Keratinocyte (primary cell): ENCODE measurements around the gene CTNNA2. TPM values are rescaled to one million over a fixed set of nuclear protein-coding genes. Genes with fewer than 3 reads are reported as not detected.

Experiments
- DNase-seq: peaks from one replicate; pipeline ENCODE4 v3.0.0-alpha.2; 2011; ENCODE audit warnings: low read depth, missing footprints, low spot score
- FAIRE-seq: peaks from 2 replicates; lab custom pipeline; 2011; peaks lifted over from hg19 to GRCh38; lab: Jason Lieb, UNC
- H2AFZ ChIP-seq: 2 replicates; pipeline ENCODE4 v1.6.0; 2012; ENCODE audit warnings: low read length, control low read depth, inconsistent platforms; ENCODE audit not compliant: control insufficient read depth
- H3K27ac ChIP-seq: 2 replicates; pipeline ENCODE4 v1.5.1; 2011; ENCODE audit warnings: low read length; ENCODE audit not compliant: control insufficient read depth, insufficient read depth
- H3K27me3 ChIP-seq: 3 replicates; pipeline ENCODE4 v1.6.0; 2011; ENCODE audit warnings: low read length; ENCODE audit not compliant: control insufficient read depth, insufficient read depth; ENCODE audit errors: extremely low read depth
- H3K36me3 ChIP-seq, 2 experiments: 2 replicates in 1 of 2; 3 replicates in 1 of 2; pipeline ENCODE4 v1.5.1; 2011; ENCODE audit warnings: low read length in 2 of 2, mild to moderate bottlenecking in 1 of 2; ENCODE audit not compliant: control insufficient read depth in 2 of 2, insufficient read depth in 2 of 2; ENCODE audit errors: extremely low read depth in 1 of 2
- H3K4me1 ChIP-seq: 3 replicates; pipeline ENCODE4 v1.5.1; 2011; ENCODE audit warnings: low read length; ENCODE audit not compliant: control insufficient read depth, insufficient read depth; ENCODE audit errors: extremely low read depth
- H3K4me2 ChIP-seq: 3 replicates; pipeline ENCODE4 v1.6.0; 2011; ENCODE audit warnings: low read depth, low read length; ENCODE audit not compliant: control insufficient read depth, insufficient read depth; ENCODE audit errors: extremely low read depth
- H3K4me3 ChIP-seq, 3 experiments: fragments of 200-600 bp in 1 of 3; sonication (generic) in 1 of 3; 2 replicates in 2 of 3; 3 replicates in 1 of 3; pipeline ENCODE4 v1.5.1; 2011 to 2016; ENCODE audit warnings: low read length in 3 of 3, mild to moderate bottlenecking in 3 of 3, control low read depth in 2 of 3, inconsistent platforms in 1 of 3, low read depth in 1 of 3, mixed read lengths in 1 of 3, mixed run types in 1 of 3, moderate library complexity in 1 of 3; ENCODE audit not compliant: control insufficient read depth in 2 of 3, insufficient read depth in 2 of 3; ENCODE audit errors: extremely low read depth in 1 of 3
- H3K79me2 ChIP-seq: 2 replicates; pipeline ENCODE4 v1.6.0; 2012; ENCODE audit warnings: low read length; ENCODE audit not compliant: control insufficient read depth, insufficient read depth
- H3K9ac ChIP-seq: 3 replicates; pipeline ENCODE4 v1.6.0; 2011; ENCODE audit warnings: low read length; ENCODE audit not compliant: control insufficient read depth, insufficient read depth; ENCODE audit errors: extremely low read depth
- H3K9me1 ChIP-seq: 3 replicates; pipeline ENCODE4 v1.6.0; 2011; ENCODE audit warnings: low read length; ENCODE audit not compliant: control insufficient read depth, insufficient read depth; ENCODE audit errors: extremely low read depth
- H3K9me3 ChIP-seq: 2 replicates; pipeline ENCODE4 v1.5.1; 2012; ENCODE audit warnings: low read depth, low read length; ENCODE audit not compliant: control insufficient read depth
- H4K20me1 ChIP-seq: 3 replicates; pipeline ENCODE4 v1.6.0; 2011; ENCODE audit warnings: low read length; ENCODE audit not compliant: control insufficient read depth, insufficient read depth; ENCODE audit errors: extremely low read depth
- CTCF ChIP-seq, 3 experiments: IDR thresholded peaks in 1 of 3; conservative IDR thresholded peaks in 1 of 3; optimal IDR thresholded peaks in 1 of 3; 2 replicates in 2 of 3; 3 replicates in 1 of 3; pipeline versions ENCODE3 to v1.5.1; 2011; ENCODE audit warnings: low read length in 3 of 3, mild to moderate bottlenecking in 3 of 3, moderate library complexity in 2 of 3, control low read depth in 1 of 3, inconsistent platforms in 1 of 3; ENCODE audit not compliant: insufficient read depth in 2 of 3; ENCODE audit errors: extremely low read depth in 1 of 3
- EZH2 ChIP-seq: IDR thresholded peaks from one replicate; pipeline ENCODE4 v1.6.1; 2012; ENCODE audit warnings: inconsistent platforms, mild to moderate bottlenecking, low read length, moderate library complexity
- dilution Hi-C: fragments of 300-500 bp; cut with MboI; formaldehyde crosslinking; loops from one replicate; pipeline ENCODE4 v1.7.0; 2020; ENCODE audit warnings: low sequenced_read_pairs; ENCODE audit not compliant: extremely low pct_ligation_motif_present
- polyA plus RNA-seq, 5 experiments: library from polyadenylated mRNA; depleted of rRNA in 3 of 5; stranded (reverse) in 3 of 5; stranded (forward) in 1 of 5; unstranded in 1 of 5; fragments of >200 nt; gene quantifications; 1 replicate in 1 of 5; 2 replicates in 3 of 5; 3 replicates in 1 of 5; pipeline versions ENCODE4 v1.2.1 to v1.2.3, GENCODE V29; 2011 to 2012; ENCODE audit warnings: missing spikeins in 2 of 5, low read depth in 1 of 5, low replicate concordance in 1 of 5

Gene CTNNA2
- polyA plus RNA-seq, 1 donor (not counting 4 experiments of a cell fraction or from before 2014, with no cell fraction given) = not detected

GRCh38 chr2:80057956-80058355, 545.1 kb downstream of the CTNNA2 start:
- H3K9me3 ChIP-seq = peaks cover 2% of the 10 kb centered on the region
- TF ChIP-seq EZH2 (no peak), CTCF (optimal IDR thresholded peaks at IDR 0.05 in 1 of 3, IDR thresholded peaks at IDR 0.05 in 1 of 3, conservative IDR thresholded peaks at IDR 0.05 in 1 of 3; ENCODE audit: extremely low read depth in 1 of 3, insufficient read depth in 2 of 3, low read length in 3 of 3) (no peak)
- no peaks in the 10 kb centered on the region for H3K27me3 ChIP-seq
- H2AFZ ChIP-seq = no peak overlapping the region
- H3K4me1 ChIP-seq = no peaks in the 10 kb centered on the region
- FAIRE-seq (no peak), DNase-seq (no peak)
- no peak overlapping the region for H3K4me2 ChIP-seq
- no peak overlapping the region for H3K4me3 ChIP-seq
- H3K9me1 ChIP-seq = no peaks in the 10 kb centered on the region
- no peak overlapping the region for H3K27ac ChIP-seq
- no peaks in the 10 kb centered on the region for H4K20me1 ChIP-seq
- no peaks in the 10 kb centered on the region for H3K79me2 ChIP-seq
- dilution Hi-C loops = no loop called here
- H3K36me3 ChIP-seq = no peaks in the 10 kb centered on the region
- H3K9ac ChIP-seq = no peak overlapping the region

- H3K9me1 ChIP-seq = no peaks in the 10 kb centered on the region
- H3K9ac ChIP-seq = no peak overlapping the region
- no peaks in the 10 kb centered on the region for H3K36me3 ChIP-seq
- no peaks in the 10 kb centered on the region for H3K4me1 ChIP-seq
- no peak overlapping the region for H3K27ac ChIP-seq
- DNase-seq (no peak), FAIRE-seq (no peak)
- H3K9me3 ChIP-seq = peaks cover 2% of the 10 kb centered on the region
- TF ChIP-seq CTCF (optimal IDR thresholded peaks at IDR 0.05 in 1 of 3, IDR thresholded peaks at IDR 0.05 in 1 of 3, conservative IDR thresholded peaks at IDR 0.05 in 1 of 3; ENCODE audit: extremely low read depth in 1 of 3, insufficient read depth in 2 of 3, low read length in 3 of 3) = no peak
- TF ChIP-seq EZH2 = no peak
- no peak overlapping the region for H2AFZ ChIP-seq
- dilution Hi-C loops = no loop called here
- H3K4me2 ChIP-seq = no peak overlapping the region
- H3K4me3 ChIP-seq = no peak overlapping the region
- H4K20me1 ChIP-seq = no peaks in the 10 kb centered on the region
- no peaks in the 10 kb centered on the region for H3K79me2 ChIP-seq
- no peaks in the 10 kb centered on the region for H3K27me3 ChIP-seq
Measured at GRCh38 chr2:80058562-80058961, 545.7 kb downstream of the CTNNA2 start.
